ENCODE measurements around the gene SLC6A20. TPM values are rescaled to one million over a fixed set of nuclear protein-coding genes. Genes with fewer than 3 reads are reported as not detected.
"Not testable (repeated sequence)": the region's sequence is repeated elsewhere in the genome, so short reads cannot be mapped to it uniquely, and the experiment has no call there.

Gene SLC6A20
- total and polyA plus RNA-seq, 9 donors = 0.05 to 3.3 (median 0.23) TPM; not detected in 2

DNA sequence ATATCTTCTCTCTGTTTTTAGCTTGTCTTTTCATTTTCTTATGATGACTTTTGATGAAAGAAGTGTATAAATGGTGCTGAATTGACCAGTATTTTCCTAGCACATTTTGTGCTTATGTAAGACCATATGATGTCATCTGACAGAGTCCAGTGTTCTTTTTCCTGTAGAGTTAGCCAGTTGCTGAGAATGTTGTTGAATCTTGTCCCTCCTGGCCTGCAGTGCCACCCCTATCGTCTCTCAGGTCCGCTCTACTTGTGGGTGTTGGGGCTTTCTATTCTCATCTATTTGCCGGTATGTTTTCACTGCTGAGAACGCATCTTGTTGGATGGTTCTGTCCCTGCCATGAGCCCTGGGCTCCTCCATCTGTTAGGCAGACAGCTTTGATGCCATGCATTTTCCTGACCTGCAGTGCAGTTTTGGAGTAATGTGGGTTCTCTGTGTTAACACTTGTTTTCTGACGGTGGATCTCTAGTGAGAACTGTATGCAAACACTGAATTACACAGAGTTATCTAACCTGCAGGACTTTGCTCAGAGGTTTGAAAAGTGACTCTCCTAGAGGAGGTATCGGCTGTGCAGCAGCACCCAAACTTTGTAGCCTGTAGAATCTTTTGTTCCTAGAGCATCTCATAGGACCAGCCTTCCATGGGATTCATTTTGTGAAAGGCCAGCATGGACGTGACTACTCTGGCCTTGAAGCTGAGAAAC, 44.6 kb downstream of the SLC6A20 start:
- no peak for DNase-seq
- Histone ChIP-seq H3K9me3 (no peaks in the 10 kb centered on the region), H3K27ac (no peak overlapping the region), H3K27me3 (no peaks in the 10 kb centered on the region), H3K4me3 (no peak overlapping the region), H3K4me1 (ENCODE audit: insufficient read depth) (no peaks in the 10 kb centered on the region), H3K36me3 (no peaks in the 10 kb centered on the region)
- TF ChIP-seq EP300 (IDR thresholded peaks at IDR 0.05) (no peak), POLR2A (IDR thresholded peaks at IDR 0.05) (no peak)
- TF ChIP-seq, protein P1, sequence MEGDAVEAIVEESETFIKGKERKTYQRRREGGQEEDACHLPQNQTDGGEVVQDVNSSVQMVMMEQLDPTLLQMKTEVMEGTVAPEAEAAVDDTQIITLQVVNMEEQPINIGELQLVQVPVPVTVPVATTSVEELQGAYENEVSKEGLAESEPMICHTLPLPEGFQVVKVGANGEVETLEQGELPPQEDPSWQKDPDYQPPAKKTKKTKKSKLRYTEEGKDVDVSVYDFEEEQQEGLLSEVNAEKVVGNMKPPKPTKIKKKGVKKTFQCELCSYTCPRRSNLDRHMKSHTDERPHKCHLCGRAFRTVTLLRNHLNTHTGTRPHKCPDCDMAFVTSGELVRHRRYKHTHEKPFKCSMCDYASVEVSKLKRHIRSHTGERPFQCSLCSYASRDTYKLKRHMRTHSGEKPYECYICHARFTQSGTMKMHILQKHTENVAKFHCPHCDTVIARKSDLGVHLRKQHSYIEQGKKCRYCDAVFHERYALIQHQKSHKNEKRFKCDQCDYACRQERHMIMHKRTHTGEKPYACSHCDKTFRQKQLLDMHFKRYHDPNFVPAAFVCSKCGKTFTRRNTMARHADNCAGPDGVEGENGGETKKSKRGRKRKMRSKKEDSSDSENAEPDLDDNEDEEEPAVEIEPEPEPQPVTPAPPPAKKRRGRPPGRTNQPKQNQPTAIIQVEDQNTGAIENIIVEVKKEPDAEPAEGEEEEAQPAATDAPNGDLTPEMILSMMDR (IDR thresholded peaks at IDR 0.05) = no peak
- intact Hi-C loops (cut with DNase I) = no loop called here
- 88 to 90% (median 88%) methylated on average over 7 of the region's 7 CpGs for WGBS, 3 donors

DNA sequence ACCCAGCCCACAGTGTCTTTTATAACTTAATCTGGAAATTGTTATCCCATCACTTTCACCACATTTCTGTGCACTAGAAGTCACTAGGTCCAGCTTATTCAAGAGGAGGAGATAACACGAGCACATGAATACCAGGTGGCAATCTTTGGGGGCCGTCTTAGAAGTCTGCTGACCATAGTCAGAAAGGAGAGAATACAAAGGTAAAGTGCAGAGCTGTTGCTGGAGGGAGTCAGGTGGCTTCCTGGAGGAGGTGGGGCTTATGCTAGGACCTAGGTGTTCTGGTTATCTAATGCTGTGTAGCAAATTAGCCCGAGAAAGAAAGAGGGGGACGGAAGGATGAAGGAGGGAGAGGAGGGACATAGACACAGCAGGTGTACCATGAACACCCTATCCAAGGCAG, 46.5 kb downstream of the SLC6A20 start:
- Histone ChIP-seq H3K4me3 (no peak overlapping the region), H3K27ac (no peak overlapping the region), H3K4me1 (ENCODE audit: insufficient read depth) (no peaks in the 10 kb centered on the region), H3K27me3 (no peaks in the 10 kb centered on the region), H3K9me3 (no peaks in the 10 kb centered on the region), H3K36me3 (no peaks in the 10 kb centered on the region)
- TF ChIP-seq EP300 (IDR thresholded peaks at IDR 0.05) (no peak), POLR2A (IDR thresholded peaks at IDR 0.05) (no peak)
- TF ChIP-seq, protein P1 (IDR thresholded peaks at IDR 0.05) = no peak
- no peak for DNase-seq
- 69 to 75% (median 72%) methylated on average over 4 of the region's 4 CpGs for WGBS, 3 donors
- intact Hi-C loops (cut with DNase I) = no loop called here

DNA sequence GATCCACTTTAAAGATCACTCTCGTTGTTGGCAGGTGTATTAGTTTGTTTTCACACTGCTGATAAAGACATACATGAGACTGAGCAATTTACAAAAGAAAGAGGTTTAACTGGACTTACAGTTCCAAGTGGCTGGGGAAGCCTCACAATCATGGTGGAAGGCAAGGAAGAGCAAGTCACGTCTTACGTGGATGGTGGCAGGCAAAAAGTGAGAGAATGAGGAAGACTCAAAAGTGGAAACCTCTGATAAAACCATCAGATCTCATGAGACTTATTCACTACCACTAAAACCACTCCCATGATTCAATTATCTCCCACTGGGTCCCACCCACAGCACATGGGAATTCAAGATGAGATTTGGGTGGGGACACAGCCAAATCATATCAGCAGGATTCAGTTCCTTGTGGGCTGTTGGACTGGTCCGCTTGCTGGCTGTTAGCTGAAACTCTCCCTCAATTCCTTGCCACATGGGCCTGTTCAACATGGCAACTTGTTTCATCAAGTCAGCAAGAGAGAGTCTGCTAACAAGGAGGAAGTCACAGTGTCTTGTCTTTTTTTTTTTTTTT, 47.2 kb downstream of the SLC6A20 start:
- H3K4me3 ChIP-seq; H3K27ac ChIP-seq; DNase-seq; H3K4me1 ChIP-seq (ENCODE audit: insufficient read depth); intact Hi-C loops (cut with DNase I); H3K9me3 ChIP-seq; H3K36me3 ChIP-seq; H3K27me3 ChIP-seq: not testable (repeated sequence)
- WGBS, 3 donors = 78 to 83% (median 81%) methylated on average over 4 of the region's 4 CpGs

DNA sequence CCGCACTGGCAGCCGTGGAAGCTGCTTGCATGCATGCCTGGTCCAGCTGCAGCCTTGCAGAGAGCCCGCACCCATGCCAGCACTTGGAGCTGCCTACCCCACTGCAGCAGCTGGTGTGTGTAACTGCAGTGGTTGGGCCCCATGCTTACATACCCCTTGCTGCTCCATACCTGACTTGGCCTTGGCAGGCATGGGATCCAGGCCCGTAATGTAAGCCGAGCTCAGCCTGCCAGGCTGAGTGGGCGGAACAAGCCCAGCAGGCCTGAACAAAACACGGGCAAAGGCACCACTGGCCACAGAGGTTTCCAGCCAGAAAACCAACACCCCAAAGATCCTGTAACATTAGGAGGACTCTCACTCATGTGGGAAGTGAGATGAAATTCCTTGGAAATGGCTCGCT, 48.3 kb downstream of the SLC6A20 start:
- Histone ChIP-seq H3K36me3 (no peaks in the 10 kb centered on the region), H3K9me3 (no peaks in the 10 kb centered on the region), H3K27me3 (no peaks in the 10 kb centered on the region), H3K4me1 (ENCODE audit: insufficient read depth) (no peaks in the 10 kb centered on the region), H3K4me3 (no peak overlapping the region), H3K27ac (no peak overlapping the region)
- 76 to 92% (median 86%) methylated on average over 7 to 8 of the region's 8 CpGs for WGBS, 3 donors
- intact Hi-C loops (cut with DNase I) = no loop called here
- TF ChIP-seq, protein P1 (IDR thresholded peaks at IDR 0.05) = no peak
- TF ChIP-seq POLR2A (IDR thresholded peaks at IDR 0.05) (no peak), EP300 (IDR thresholded peaks at IDR 0.05) (no peak)
- DNase-seq = no peak

Measured in ovary (tissue), 9 donors.